HG03135 (cell line): ENCODE results near the gene YARS1.

ENCODE experiments used
- ATAC-seq: cut with Tn5 transposase; IDR thresholded peaks from one replicate; pipeline ENCODE4 v1.9.1; 2021; ENCODE audit warnings: mild to moderate bottlenecking, moderate library complexity; ENCODE audit not compliant: unreplicated experiment

YARS1 gene

GRCh38 chr1:32766328-32766972 is 50.7 kb downstream of the YARS1 start:
- ATAC-seq: no peak

DNA sequence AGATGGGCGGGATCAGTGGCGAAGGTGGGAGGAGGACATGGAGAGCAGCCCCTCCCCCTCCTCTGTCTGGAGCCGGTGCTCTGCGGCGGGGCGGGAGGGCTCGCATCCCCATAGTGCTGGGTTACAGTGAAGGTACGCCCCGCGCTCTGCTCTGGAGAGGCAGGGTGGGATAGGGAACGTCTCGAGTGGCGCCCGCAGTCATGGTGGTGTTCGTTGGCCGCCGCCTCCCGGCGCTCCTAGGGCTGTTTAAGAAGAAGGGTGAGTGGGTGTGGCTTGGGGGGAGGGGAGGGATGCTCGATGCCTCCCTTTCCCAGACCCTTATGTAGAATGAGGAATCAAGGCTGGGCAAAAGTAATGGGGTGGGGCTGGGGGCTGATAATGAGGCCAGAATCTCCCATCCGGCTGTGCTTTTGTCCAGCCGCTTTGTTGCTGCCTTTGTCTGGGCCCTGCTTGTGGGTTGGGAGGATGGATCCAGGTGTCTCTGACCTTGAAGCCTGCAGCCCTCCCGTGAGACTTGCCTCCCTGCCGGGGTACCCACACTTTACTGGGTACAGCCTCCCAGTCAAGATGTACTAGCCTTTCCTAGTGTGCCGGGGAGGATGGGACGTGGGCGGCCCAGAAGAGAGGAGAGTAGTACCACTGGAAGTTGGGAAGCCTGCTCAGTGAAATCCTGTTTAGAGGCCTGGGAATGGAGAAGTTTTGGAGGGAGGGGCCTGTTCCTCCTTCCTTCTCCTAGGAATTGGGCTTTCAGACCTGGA is 51.4 kb downstream of the YARS1 start:
- no peak for ATAC-seq

DNA sequence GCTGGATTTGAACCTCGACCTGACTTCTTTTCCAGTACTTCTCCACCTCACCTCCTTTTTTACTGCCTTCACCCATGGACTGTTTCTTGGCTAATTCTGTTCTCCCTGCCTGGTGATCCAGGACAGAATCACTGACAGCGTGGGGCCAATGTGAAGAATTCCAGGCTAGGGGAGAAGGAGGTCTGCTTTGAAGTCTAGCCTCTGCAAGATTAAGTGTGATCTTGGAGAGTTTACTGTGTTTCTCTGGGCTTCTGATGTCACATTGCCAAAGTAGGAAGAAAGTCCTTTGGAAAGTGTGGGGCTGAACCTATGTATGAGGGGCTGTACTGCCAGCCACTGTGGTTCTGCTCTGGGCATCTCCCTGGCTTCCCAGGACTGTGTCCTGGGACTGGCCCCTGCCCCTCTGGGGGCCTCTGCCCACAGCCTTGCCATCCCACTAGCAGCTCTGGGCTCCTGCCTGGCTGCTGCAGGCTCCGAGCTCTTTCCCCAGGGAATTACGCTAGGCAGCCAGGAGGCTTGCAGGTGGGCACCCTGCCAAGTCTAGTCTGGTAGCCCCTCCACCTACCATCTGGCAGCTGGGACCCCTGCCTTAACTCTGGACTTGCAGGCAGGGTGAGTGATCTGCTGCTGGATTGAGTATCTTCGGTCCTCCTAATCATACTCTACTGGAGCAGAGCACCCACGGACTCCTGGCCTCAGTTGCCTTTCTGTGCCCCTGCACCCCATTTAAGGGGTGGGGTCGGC is 52.2 kb downstream of the YARS1 start:
- no peak for ATAC-seq

- ATAC-seq: no peak
Observed at GRCh38 chr1:32763221-32763620, 53.9 kb downstream of the YARS1 start.

- no peak for ATAC-seq
Observed at GRCh38 chr1:32761936-32762335, 55.2 kb downstream of the YARS1 start.

DNA sequence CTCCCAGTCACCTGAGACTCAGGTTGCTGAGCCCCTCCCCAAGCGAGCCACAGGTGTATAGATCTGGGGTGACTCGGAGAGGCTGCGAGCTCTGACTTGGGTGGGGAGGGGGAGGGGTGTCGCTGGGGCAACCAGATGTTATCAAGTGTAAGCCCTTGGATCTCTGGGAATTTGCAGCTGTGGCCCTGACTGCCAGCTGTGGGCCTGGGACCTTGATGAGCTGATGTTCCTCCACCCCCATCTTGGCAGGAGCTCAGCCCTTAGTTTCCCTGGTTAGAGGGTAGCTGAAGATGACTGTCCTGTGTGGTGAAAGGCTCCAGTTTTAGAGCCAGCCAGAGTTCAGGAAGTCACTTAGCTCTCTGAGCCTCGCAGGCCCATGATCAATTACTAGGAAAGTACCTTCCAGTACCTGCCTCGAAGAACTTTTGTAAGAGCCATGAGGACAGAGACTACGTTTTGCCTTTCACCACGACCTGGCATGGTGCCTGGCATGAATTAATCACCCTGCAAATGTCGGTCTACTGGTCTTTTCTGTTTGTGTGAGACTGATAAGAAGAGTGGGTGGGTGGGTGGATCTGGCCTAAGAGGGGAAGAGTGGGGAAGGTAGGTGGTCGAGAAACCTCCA is 55.8 kb downstream of the YARS1 start:
- ATAC-seq: no peak

GRCh38 chr1:32759997-32760623 is 57.0 kb downstream of the YARS1 start:
- ATAC-seq: no peak

DNA sequence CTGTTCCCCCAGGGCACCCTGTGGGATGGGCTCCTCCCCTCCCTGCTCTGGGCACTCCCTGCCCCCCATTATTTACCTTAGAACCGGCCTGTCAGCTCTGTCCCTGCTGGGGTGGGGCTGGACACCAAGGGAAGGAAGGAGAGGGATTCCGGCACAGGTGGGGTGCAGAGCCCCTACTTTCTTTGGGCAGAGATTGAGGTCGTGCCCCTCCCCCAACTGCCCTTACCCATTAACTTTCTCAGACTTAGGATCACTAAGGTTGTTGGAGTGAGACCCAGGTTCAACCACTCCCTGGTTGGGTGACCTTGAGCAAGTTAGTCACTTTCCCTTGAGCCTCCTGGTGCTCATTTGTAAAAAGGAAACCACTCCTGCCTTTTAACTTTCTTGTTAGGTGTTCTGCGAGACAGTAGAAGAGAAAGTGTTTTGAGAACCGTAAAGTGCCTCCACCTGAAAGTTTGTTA is 57.6 kb downstream of the YARS1 start:
- ATAC-seq: no peak

GRCh38 chr1:32758795-32759430 is 58.2 kb downstream of the YARS1 start:
- no peak for ATAC-seq

GRCh38 chr1:32758177-32758794 is 58.9 kb downstream of the YARS1 start:
- no peak for ATAC-seq

- ATAC-seq: no peak
Observed at GRCh38 chr1:32757213-32757895, 59.8 kb downstream of the YARS1 start.

DNA sequence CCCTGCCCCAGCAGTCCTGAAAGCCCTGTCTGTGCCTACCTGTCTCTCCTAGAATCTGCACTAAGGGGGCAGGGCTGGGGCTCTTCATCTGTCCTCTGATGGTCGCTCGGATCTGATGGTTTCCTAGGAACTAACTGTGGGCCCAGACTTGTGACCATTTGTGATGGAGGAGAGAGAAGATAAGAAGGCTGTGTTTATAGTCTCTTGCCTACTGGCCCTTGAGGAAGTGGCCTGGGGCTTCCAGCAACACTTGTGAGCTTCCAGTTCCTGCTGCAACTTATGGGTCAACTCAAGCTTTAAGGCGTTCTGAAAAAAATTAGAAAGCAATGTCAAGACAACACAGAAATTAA is 61.4 kb downstream of the YARS1 start:
- no peak for ATAC-seq

GRCh38 chr1:32755098-32755809 is 61.9 kb downstream of the YARS1 start:
- ATAC-seq: no peak

DNA sequence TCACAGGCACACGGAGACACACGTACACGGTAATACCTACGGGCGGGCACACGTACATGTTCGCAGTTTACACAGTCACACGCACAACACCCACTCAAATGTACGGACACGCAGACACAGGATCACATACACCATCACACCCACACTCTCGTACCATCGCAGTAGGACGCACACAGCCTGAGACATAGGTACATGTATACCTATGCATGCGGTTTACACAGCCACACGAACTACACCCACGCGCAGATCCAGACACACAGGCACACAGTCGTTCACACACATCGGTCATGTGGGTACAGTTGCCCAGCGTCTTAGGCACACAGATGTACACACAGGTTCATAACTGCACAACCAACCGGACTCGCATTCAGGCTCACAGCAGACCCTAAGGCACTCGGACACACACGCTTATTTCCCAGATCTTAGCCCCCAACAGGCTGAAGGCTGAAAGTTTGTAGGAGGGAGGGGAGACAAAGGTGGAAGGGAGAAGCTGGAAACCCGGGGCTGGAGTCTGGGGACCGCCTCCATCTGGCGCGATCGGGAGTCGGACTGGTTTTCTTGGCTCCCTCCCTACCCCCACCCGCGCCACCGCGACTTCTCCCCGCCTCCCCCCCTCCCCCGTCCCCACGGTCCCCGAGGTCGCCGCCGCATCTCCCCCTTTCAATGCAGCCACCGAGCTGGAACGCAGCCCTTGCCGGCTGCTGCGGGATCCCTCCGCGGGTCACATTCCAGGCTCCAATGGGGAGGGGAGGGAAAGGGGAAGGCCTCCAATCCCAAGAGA is 62.7 kb downstream of the YARS1 start:
- ATAC-seq: no peak

DNA sequence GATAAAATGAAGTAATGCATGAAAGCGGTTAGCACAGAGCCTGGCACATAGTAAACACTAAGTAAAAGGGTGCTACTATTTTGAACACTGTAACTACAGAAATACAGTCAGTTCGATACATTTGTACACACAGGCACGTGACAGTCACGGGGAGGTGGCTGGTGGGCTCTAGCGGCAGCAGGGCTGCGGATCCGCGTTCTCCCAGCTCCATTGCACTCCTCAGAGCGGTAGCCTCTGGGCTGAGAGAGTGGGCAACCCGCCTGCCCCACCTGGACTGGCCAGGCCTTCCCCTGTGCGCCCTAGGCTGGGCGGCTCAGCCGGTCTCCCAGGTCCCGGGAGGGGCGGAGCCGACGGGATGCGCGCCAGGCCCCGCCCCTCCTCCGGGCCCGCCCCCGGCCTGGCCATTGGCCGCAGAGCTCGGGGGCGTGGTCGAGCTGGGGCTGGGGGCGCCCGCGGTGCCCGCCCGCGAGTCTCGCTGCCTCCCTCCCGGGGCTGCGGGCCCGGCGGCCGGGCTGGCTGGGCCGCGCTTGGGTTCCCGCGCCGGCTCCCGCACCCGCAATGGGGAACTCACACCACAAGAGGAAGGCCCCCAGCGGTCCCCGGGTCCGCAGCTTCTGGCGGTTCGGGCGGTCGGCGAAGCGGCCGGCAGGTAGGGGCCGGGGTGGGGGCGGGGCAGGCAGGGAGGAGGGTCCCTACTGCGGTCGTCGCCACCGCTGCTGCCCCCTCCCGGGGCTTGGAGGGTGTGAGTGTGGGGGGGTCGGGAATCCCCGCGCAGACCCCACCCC is 63.4 kb downstream of the YARS1 start:
- no peak for ATAC-seq

- ATAC-seq: no peak
Observed at GRCh38 chr1:32749771-32750170, 67.4 kb downstream of the YARS1 start.

GRCh38 chr1:32749332-32749731 is 67.8 kb downstream of the YARS1 start:
- ATAC-seq: no peak
